ENCODE measurements around the gene DOCK10. TPM values are rescaled to one million over a fixed set of nuclear protein-coding genes. Genes with fewer than 3 reads are reported as not detected.
A peak's percentile ranks its signal among the peaks of the same experiment; 100 is the strongest.

DOCK10 gene
- total RNA-seq, 2 experiments from 2014 or later, result 40.8 to 68.2 TPM

DNA sequence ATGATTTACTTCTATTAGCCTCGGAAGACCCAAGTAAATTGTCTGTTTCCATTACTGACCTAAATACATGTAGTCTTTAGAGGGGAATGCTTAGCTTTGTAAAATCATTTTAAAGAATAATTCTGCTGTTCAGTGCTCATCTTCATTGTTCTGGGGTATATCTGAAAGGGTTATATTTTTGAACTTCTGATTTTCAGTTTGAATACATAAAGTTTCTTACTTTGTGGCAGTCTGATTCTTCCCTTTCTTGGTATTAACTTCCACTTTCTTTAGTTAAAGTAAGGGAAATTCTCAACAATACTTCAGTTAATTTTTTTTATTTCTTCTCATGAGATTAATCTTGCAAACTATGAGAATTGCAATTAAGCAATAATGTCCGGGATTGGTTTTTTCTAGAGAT is 148.4 kb downstream of the DOCK10 start:
- BruUV-seq (replicated peaks), result no TSS peak
- peaks cover 19% of the 10 kb centered on the region for H3K4me1 ChIP-seq (ENCODE audit: insufficient read depth, low read length, poor library complexity, severe bottlenecking)
- H3K4me2 ChIP-seq (ENCODE audit: low read length), result peak overlapping the region; percentile 61
- H2AFZ ChIP-seq (ENCODE audit: low read length), result no peak overlapping the region
- H3K27ac ChIP-seq (ENCODE audit: low read depth, low read length, poor library complexity, severe bottlenecking), result no peak overlapping the region
- H3K9me2 ChIP-seq (ENCODE audit: insufficient read depth, low read length), result no peaks in the 10 kb centered on the region
- DNase-seq (ENCODE audit: low spot score), result no peak
- no peak overlapping the region for H3K4me3 ChIP-seq (ENCODE audit: low read depth, low read length, poor library complexity, severe bottlenecking)
- no peaks in the 10 kb centered on the region for H3K79me2 ChIP-seq (ENCODE audit: insufficient read depth, low read depth, low read length)
- peaks cover 39% of the 10 kb centered on the region for H3K36me3 ChIP-seq (ENCODE audit: insufficient read depth, low read length)
- intact Hi-C loops (cut with micrococcal nuclease; ENCODE audit: unreplicated experiment), result no loop called here
- no peaks in the 10 kb centered on the region for H3K9me3 ChIP-seq (ENCODE audit: low read length)
- CTCF ChIA-PET (ENCODE audit: unreplicated experiment), result no interaction called here
- POLR2A ChIA-PET, result interaction anchor here (1.1 kb wide), 1 partner anchor 15 kb away, joined by 3 read pairs; no protein-coding TSS in a partner anchor
- TF ChIP-seq CTCF (conservative IDR thresholded peaks at IDR 0.05; ENCODE audit: low read length) (no peak), EZH2phosphoT487 (IDR thresholded peaks at IDR 0.05; ENCODE audit: borderline replicate concordance, low read depth, low read length) (no peak)
- no peaks in the 10 kb centered on the region for H4K20me1 ChIP-seq (ENCODE audit: insufficient read depth, low read length)

DNA sequence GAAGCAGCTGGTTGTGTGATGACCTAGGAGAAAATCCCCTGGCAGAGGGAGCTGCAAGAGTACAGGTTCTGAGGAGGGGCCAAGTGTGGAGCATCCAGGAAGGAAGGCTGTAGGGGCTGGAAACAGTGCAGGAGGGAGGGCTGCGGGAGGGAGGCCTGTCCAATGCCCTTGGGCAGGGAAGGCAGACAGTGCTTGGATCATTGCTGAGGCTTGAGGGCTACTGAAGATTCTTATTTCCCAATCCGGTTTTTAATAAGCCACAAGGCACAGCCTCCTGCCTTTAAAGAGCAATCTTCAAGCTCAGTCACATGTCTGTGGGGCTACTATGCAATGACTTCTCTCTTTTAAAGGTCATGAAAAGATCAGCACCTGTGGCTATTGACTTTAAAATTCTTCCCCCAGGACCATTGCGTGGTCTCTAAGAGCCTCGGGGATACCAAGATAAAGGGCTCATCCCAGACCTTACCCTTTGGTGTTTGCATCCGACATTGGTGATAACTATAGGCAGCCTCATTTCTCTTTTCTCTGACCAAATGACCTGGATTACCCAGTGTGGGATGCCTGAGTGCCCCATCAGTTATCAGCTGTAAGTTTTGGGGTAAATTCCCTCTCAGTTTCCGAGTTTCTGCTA is 149.6 kb downstream of the DOCK10 start:
- peaks cover 19% of the 10 kb centered on the region for H3K4me1 ChIP-seq (ENCODE audit: insufficient read depth, low read length, poor library complexity, severe bottlenecking)
- no peak for TF ChIP-seq CTCF (conservative IDR thresholded peaks at IDR 0.05; ENCODE audit: low read length)
- TF ChIP-seq EZH2phosphoT487 (IDR thresholded peaks at IDR 0.05; ENCODE audit: borderline replicate concordance, low read depth, low read length), result no peak
- H3K4me3 ChIP-seq (ENCODE audit: low read depth, low read length, poor library complexity, severe bottlenecking), result no peak overlapping the region
- intact Hi-C loops (cut with micrococcal nuclease; ENCODE audit: unreplicated experiment), result no loop called here
- no peaks in the 10 kb centered on the region for H3K9me2 ChIP-seq (ENCODE audit: insufficient read depth, low read length)
- H3K27ac ChIP-seq (ENCODE audit: low read depth, low read length, poor library complexity, severe bottlenecking), result no peak overlapping the region
- H4K20me1 ChIP-seq (ENCODE audit: insufficient read depth, low read length), result no peaks in the 10 kb centered on the region
- no TSS peak for BruUV-seq (replicated peaks)
- CTCF ChIA-PET (ENCODE audit: unreplicated experiment), result no interaction called here
- no peak overlapping the region for H2AFZ ChIP-seq (ENCODE audit: low read length)
- no peak overlapping the region for H3K4me2 ChIP-seq (ENCODE audit: low read length)
- POLR2A ChIA-PET, result no interaction called here
- no peaks in the 10 kb centered on the region for H3K79me2 ChIP-seq (ENCODE audit: insufficient read depth, low read depth, low read length)
- DNase-seq (ENCODE audit: low spot score), result no peak
- H3K36me3 ChIP-seq (ENCODE audit: insufficient read depth, low read length), result peaks cover 51% of the 10 kb centered on the region
- no peaks in the 10 kb centered on the region for H3K9me3 ChIP-seq (ENCODE audit: low read length)

DNA sequence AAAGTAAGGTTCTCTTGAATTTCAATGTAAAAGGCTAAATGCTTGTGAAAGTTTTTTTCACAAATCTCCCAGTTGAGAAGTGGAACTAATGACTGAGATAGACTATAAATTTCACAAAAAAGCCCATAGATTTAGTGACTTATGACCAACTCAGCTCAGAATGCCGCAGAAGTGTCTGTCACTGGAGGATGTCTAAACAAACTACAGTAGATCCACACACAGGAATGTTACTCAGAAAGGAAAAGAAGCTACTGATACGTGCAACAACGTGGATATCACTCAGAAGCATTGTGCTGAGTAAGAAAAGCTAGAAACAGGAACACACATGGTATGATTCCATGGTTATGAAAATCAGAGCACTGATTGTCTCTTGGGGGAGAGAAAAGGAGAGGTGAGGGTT is 151.9 kb downstream of the DOCK10 start:
- CTCF ChIA-PET (ENCODE audit: unreplicated experiment), result no interaction called here
- no peaks in the 10 kb centered on the region for H4K20me1 ChIP-seq (ENCODE audit: insufficient read depth, low read length)
- H3K36me3 ChIP-seq (ENCODE audit: insufficient read depth, low read length), result peaks cover 60% of the 10 kb centered on the region
- H3K4me1 ChIP-seq (ENCODE audit: insufficient read depth, low read length, poor library complexity, severe bottlenecking), result peaks cover 18% of the 10 kb centered on the region
- no TSS peak for BruUV-seq (replicated peaks)
- H3K4me3 ChIP-seq (ENCODE audit: low read depth, low read length, poor library complexity, severe bottlenecking), result no peak overlapping the region
- no peak for DNase-seq (ENCODE audit: low spot score)
- no peaks in the 10 kb centered on the region for H3K79me2 ChIP-seq (ENCODE audit: insufficient read depth, low read depth, low read length)
- no peak overlapping the region for H2AFZ ChIP-seq (ENCODE audit: low read length)
- POLR2A ChIA-PET, result interaction anchor here (0.5 kb wide), 1 partner anchor 416 kb away, joined by 4 read pairs; no protein-coding TSS in a partner anchor
- no peaks in the 10 kb centered on the region for H3K9me3 ChIP-seq (ENCODE audit: low read length)
- no peaks in the 10 kb centered on the region for H3K9me2 ChIP-seq (ENCODE audit: insufficient read depth, low read length)
- H3K4me2 ChIP-seq (ENCODE audit: low read length), result no peak overlapping the region
- no peak overlapping the region for H3K27ac ChIP-seq (ENCODE audit: low read depth, low read length, poor library complexity, severe bottlenecking)
- intact Hi-C loops (cut with micrococcal nuclease; ENCODE audit: unreplicated experiment), result no loop called here
- TF ChIP-seq CTCF (conservative IDR thresholded peaks at IDR 0.05; ENCODE audit: low read length) (no peak), EZH2phosphoT487 (IDR thresholded peaks at IDR 0.05; ENCODE audit: borderline replicate concordance, low read depth, low read length) (no peak)
